Karpas-422 (cell line): ENCODE results near the gene CYP2J2. TPM values are rescaled to one million over a fixed set of nuclear protein-coding genes. Genes with fewer than 3 reads are reported as not detected.
A peak's percentile ranks its signal among the peaks of the same experiment; 100 is the strongest.
"Not testable (repeated sequence)": the region's sequence is repeated elsewhere in the genome, so short reads cannot be mapped to it uniquely, and the experiment has no call there.

Experiments used
- DNase-seq: peaks from one replicate; pipeline ENCODE4 v3.0.0-alpha.2; 2015
- H2AFZ ChIP-seq: fragments of 200-600 bp; sonication (generic); 2 replicates; pipeline ENCODE4 v1.6.1; 2014; ENCODE audit warnings: antibody characterized with exemption, low read length, mixed read lengths
- H3K27ac ChIP-seq: fragments of 200-600 bp; sonication (generic); 2 replicates; pipeline ENCODE4 v1.5.1; 2014; ENCODE audit warnings: mild to moderate bottlenecking, low read length, moderate library complexity
- H3K27me3 ChIP-seq: fragments of 200-600 bp; sonication (generic); 2 replicates; pipeline ENCODE4 v1.6.1; 2014; ENCODE audit warnings: low read length, mixed read lengths
- H3K36me3 ChIP-seq: fragments of 200-600 bp; sonication (generic); 2 replicates; pipeline ENCODE4 v1.6.1; 2014; ENCODE audit warnings: low read length, mixed read lengths; ENCODE audit not compliant: insufficient read depth
- H3K4me1 ChIP-seq: fragments of 200-600 bp; sonication (generic); 2 replicates; pipeline ENCODE4 v1.6.1; 2014; ENCODE audit warnings: mild to moderate bottlenecking, low read length, mixed read lengths
- H3K4me2 ChIP-seq: fragments of 200-600 bp; sonication (generic); 2 replicates; pipeline ENCODE4 v1.6.1; 2014; ENCODE audit warnings: low read length, low read depth, mild to moderate bottlenecking; ENCODE audit not compliant: poor library complexity, severe bottlenecking
- H3K4me3 ChIP-seq: fragments of 200-600 bp; sonication (generic); 2 replicates; pipeline ENCODE4 v1.5.1; 2014; ENCODE audit warnings: mild to moderate bottlenecking, antibody characterized with exemption, low read length, mixed read lengths
- H3K79me2 ChIP-seq: fragments of 200-600 bp; sonication (generic); 2 replicates; pipeline ENCODE4 v1.6.1; 2014; ENCODE audit warnings: mild to moderate bottlenecking, low read length, mixed read lengths
- H3K9ac ChIP-seq: fragments of 200-600 bp; sonication (generic); 2 replicates; pipeline ENCODE4 v1.6.0; 2014; ENCODE audit warnings: low read length
- H3K9me2 ChIP-seq: fragments of 200-600 bp; sonication (generic), shearing (Covaris generic); replicated peaks from 2 replicates; pipeline ENCODE4 v1.6.0; 2014; ENCODE audit warnings: mild to moderate bottlenecking, low read length, moderate library complexity; ENCODE audit not compliant: insufficient read depth
- H3K9me3 ChIP-seq: fragments of 300-700, 200-600 bp; sonication (generic); 2 replicates; pipeline ENCODE4 v1.6.1; 2014; ENCODE audit warnings: low read length, mixed read lengths
- H4K20me1 ChIP-seq: fragments of 200-600 bp; sonication (generic); 2 replicates; pipeline ENCODE4 v1.6.1; 2014; ENCODE audit warnings: mild to moderate bottlenecking, antibody characterized with exemption, low read length, low read depth; ENCODE audit not compliant: insufficient read depth
- total RNA-seq: library from RNA; depleted of rRNA; stranded (reverse); fragments of >200 nt; shearing (Covaris generic); gene quantifications from 2 replicates; pipeline ENCODE4 v1.2.3, GENCODE V29; 2014; ENCODE audit warnings: low replicate concordance

CYP2J2 gene
- total RNA-seq, 1 experiment from 2014 or later, result not detected

- not testable (repeated sequence) for H3K27ac ChIP-seq, DNase-seq, H3K79me2 ChIP-seq
These were observed 11.7 kb downstream of the CYP2J2 start for GRCh38 chr1:59914791-59915286.

GRCh38 chr1:59908682-59909081, 17.9 kb downstream of the CYP2J2 start:
- Histone ChIP-seq H3K9me3 (no peaks in the 10 kb centered on the region), H3K4me2 (no peak overlapping the region), H3K27ac (no peak overlapping the region), H3K36me3 (no peaks in the 10 kb centered on the region), H3K9ac (no peak overlapping the region), H3K27me3 (no peaks in the 10 kb centered on the region), H3K4me1 (no peaks in the 10 kb centered on the region), H3K4me3 (no peak overlapping the region), H3K79me2 (no peaks in the 10 kb centered on the region), H2AFZ (no peak overlapping the region), H3K9me2 (no peaks in the 10 kb centered on the region), H4K20me1 (no peaks in the 10 kb centered on the region)
- no peak for DNase-seq

More at GRCh38 chr1:59914791-59915286, 11.7 kb downstream of the CYP2J2 start:
- H3K4me3 ChIP-seq, H3K9me2 ChIP-seq, H3K4me2 ChIP-seq, H4K20me1 ChIP-seq, H3K9me3 ChIP-seq, H3K36me3 ChIP-seq, H3K9ac ChIP-seq, H3K27me3 ChIP-seq, H2AFZ ChIP-seq, H3K4me1 ChIP-seq: not testable (repeated sequence)

- no peak overlapping the region for H3K4me3 ChIP-seq
- H4K20me1 ChIP-seq, result no peaks in the 10 kb centered on the region
- H3K4me2 ChIP-seq, result no peak overlapping the region
- no peaks in the 10 kb centered on the region for H3K79me2 ChIP-seq
- H3K9me2 ChIP-seq, result no peaks in the 10 kb centered on the region
- no peak overlapping the region for H2AFZ ChIP-seq
- H3K9ac ChIP-seq, result no peak overlapping the region
- no peak overlapping the region for H3K27ac ChIP-seq
- no peak for DNase-seq
- no peaks in the 10 kb centered on the region for H3K4me1 ChIP-seq
- no peaks in the 10 kb centered on the region for H3K36me3 ChIP-seq
- H3K27me3 ChIP-seq, result no peaks in the 10 kb centered on the region
- H3K9me3 ChIP-seq, result no peaks in the 10 kb centered on the region
These were observed 18.5 kb downstream of the CYP2J2 start for GRCh38 chr1:59908084-59908483.

GRCh38 chr1:59906931-59907330, 19.6 kb downstream of the CYP2J2 start:
- Histone ChIP-seq H2AFZ (no peak overlapping the region), H3K4me2 (no peak overlapping the region), H3K27me3 (no peaks in the 10 kb centered on the region), H3K9me3 (no peaks in the 10 kb centered on the region), H3K36me3 (no peaks in the 10 kb centered on the region), H4K20me1 (no peaks in the 10 kb centered on the region), H3K9ac (no peak overlapping the region), H3K4me1 (no peaks in the 10 kb centered on the region), H3K79me2 (no peaks in the 10 kb centered on the region), H3K9me2 (no peaks in the 10 kb centered on the region), H3K27ac (no peak overlapping the region), H3K4me3 (no peak overlapping the region)
- DNase-seq, result no peak

- Histone ChIP-seq H3K27ac (no peak overlapping the region), H3K4me2 (no peak overlapping the region), H3K79me2 (no peaks in the 10 kb centered on the region), H3K36me3 (no peaks in the 10 kb centered on the region), H4K20me1 (no peaks in the 10 kb centered on the region), H3K4me1 (no peaks in the 10 kb centered on the region), H3K27me3 (no peaks in the 10 kb centered on the region), H3K4me3 (no peak overlapping the region), H2AFZ (no peak overlapping the region), H3K9me2 (no peaks in the 10 kb centered on the region), H3K9me3 (no peaks in the 10 kb centered on the region), H3K9ac (no peak overlapping the region)
- peak; percentile 60 for DNase-seq
These were observed 23.3 kb downstream of the CYP2J2 start for GRCh38 chr1:59903141-59903754.

- no peak overlapping the region for H2AFZ ChIP-seq
- no peaks in the 10 kb centered on the region for H4K20me1 ChIP-seq
- no peak overlapping the region for H3K4me3 ChIP-seq
- H3K9me2 ChIP-seq, result no peaks in the 10 kb centered on the region
- H3K79me2 ChIP-seq, result no peaks in the 10 kb centered on the region
- H3K9ac ChIP-seq, result no peak overlapping the region
- H3K4me1 ChIP-seq, result no peaks in the 10 kb centered on the region
- no peaks in the 10 kb centered on the region for H3K9me3 ChIP-seq
- H3K36me3 ChIP-seq, result no peaks in the 10 kb centered on the region
- no peak for DNase-seq
- H3K4me2 ChIP-seq, result no peak overlapping the region
- no peak overlapping the region for H3K27ac ChIP-seq
- H3K27me3 ChIP-seq, result no peaks in the 10 kb centered on the region
These were observed 24.7 kb downstream of the CYP2J2 start for GRCh38 chr1:59901770-59902388.

- Histone ChIP-seq H3K9me2 (no peaks in the 10 kb centered on the region), H3K4me2 (no peak overlapping the region), H2AFZ (no peak overlapping the region), H4K20me1 (no peaks in the 10 kb centered on the region), H3K4me1 (no peaks in the 10 kb centered on the region), H3K4me3 (no peak overlapping the region), H3K36me3 (no peaks in the 10 kb centered on the region), H3K9me3 (no peaks in the 10 kb centered on the region), H3K79me2 (no peaks in the 10 kb centered on the region), H3K9ac (no peak overlapping the region), H3K27ac (no peak overlapping the region), H3K27me3 (no peaks in the 10 kb centered on the region)
- DNase-seq, result no peak
These were observed 25.9 kb downstream of the CYP2J2 start for GRCh38 chr1:59900640-59901039.

- H3K27me3 ChIP-seq, result no peaks in the 10 kb centered on the region
- H2AFZ ChIP-seq, result no peak overlapping the region
- no peaks in the 10 kb centered on the region for H3K4me1 ChIP-seq
- no peaks in the 10 kb centered on the region for H3K36me3 ChIP-seq
- no peaks in the 10 kb centered on the region for H4K20me1 ChIP-seq
- no peaks in the 10 kb centered on the region for H3K9me3 ChIP-seq
- no peak overlapping the region for H3K27ac ChIP-seq
- H3K9me2 ChIP-seq, result no peaks in the 10 kb centered on the region
- DNase-seq, result no peak
- no peak overlapping the region for H3K9ac ChIP-seq
- no peaks in the 10 kb centered on the region for H3K79me2 ChIP-seq
- H3K4me2 ChIP-seq, result no peak overlapping the region
- H3K4me3 ChIP-seq, result no peak overlapping the region
These were observed 27.6 kb downstream of the CYP2J2 start for GRCh38 chr1:59898927-59899326.
